ENCODE data around the gene IFITM10. TPM values are rescaled to one million over a fixed set of nuclear protein-coding genes. Genes with fewer than 3 reads are reported as not detected.
A peak's percentile ranks its signal among the peaks of the same experiment; 100 is the strongest.

IFITM10 gene
- total and polyA plus RNA-seq, 2 donors (not counting 1 experiment from before 2014, with no cell fraction given), result 0.09 to 1.7 TPM

- Mint-ChIP-seq H3K4me3 (no peak overlapping the region), H3K27me3 (no peaks in the 10 kb centered on the region), H3K27ac (no peak overlapping the region), H3K4me1 (peaks cover 11% of the 10 kb centered on the region), H3K9me3 (ENCODE audit: insufficient read depth) (no peaks in the 10 kb centered on the region)
- POLR2A ChIA-PET, result no interaction called here
- peaks cover 3 to 28% of the 10 kb centered on the region in 2 donors for H3K4me1 ChIP-seq (ENCODE audit: control insufficient read depth in 2 of 2, insufficient read depth in 2 of 2, low read length in 2 of 2)
- no peak overlapping the region for H2AFZ ChIP-seq (ENCODE audit: insufficient read depth, low read depth, low read length, poor library complexity, severe bottlenecking)
- H3K27me3 ChIP-seq (replicated peaks in 1 of 4; ENCODE audit: control extremely low read depth in 1 of 4, control insufficient read depth in 3 of 4, insufficient read depth in 4 of 4, low read length in 3 of 4), result no peaks in the 10 kb centered on the region
- no peak for TF ChIP-seq EZH2 (IDR thresholded peaks at IDR 0.05; ENCODE audit: borderline replicate concordance, insufficient read depth, low read depth, low read length, poor library complexity, severe bottlenecking)
- TF ChIP-seq CTCF (IDR thresholded peaks at IDR 0.05), result no peak
- peaks cover 11% of the 10 kb centered on the region for H4K20me1 ChIP-seq (ENCODE audit: control insufficient read depth, insufficient read depth, low read length, poor library complexity, severe bottlenecking)
- peaks cover 0 to 11% of the 10 kb centered on the region in 2 experiments for H3K36me3 ChIP-seq (replicated peaks in 1 of 2; ENCODE audit: control extremely low read depth in 1 of 2, control insufficient read depth in 1 of 2, extremely low read depth in 1 of 2, insufficient read depth in 2 of 2, low read length in 1 of 2)
- intact Hi-C loops (cut with micrococcal nuclease), result no loop called here
- no peak overlapping the region for H3K9ac ChIP-seq (ENCODE audit: low read length)
- WGBS (ENCODE audit: insufficient coverage), result 83% methylated on average over 39 of the region's 41 CpGs
- peak overlapping the region; percentile 42 for H3K4me2 ChIP-seq (replicated peaks; ENCODE audit: low read depth, low read length, poor library complexity, severe bottlenecking)
- ATAC-seq (ENCODE audit: low read depth), result no peak
- H3K27ac ChIP-seq (ENCODE audit: low read length in 2 of 2), result no peak overlapping the region
- CTCF ChIA-PET, result interaction anchor here (1.3 kb wide), 2 partner anchors 63 kb away, joined by 3 to 11 read pairs; no protein-coding TSS in a partner anchor
- H3K4me3 ChIP-seq (ENCODE audit: control extremely low read depth in 1 of 5, extremely low read depth in 1 of 5, insufficient read depth in 1 of 5, low read depth in 2 of 5, low read length in 4 of 5), result no peak overlapping the region
- DNase-seq, result no peak
- H3K9me3 ChIP-seq (ENCODE audit: control extremely low read depth in 1 of 3, control insufficient read depth in 2 of 3, insufficient read depth in 1 of 3, low read length in 2 of 3), result no peaks in the 10 kb centered on the region
- H3K79me2 ChIP-seq (ENCODE audit: control insufficient read depth, insufficient read depth, low read length), result no peaks in the 10 kb centered on the region
Observed at GRCh38 chr11:1756791-1757771, 6.7 kb upstream of the IFITM10 start.

Data from B cell (primary cell).